ENCODE measurements around the gene ASRGL1. TPM values are rescaled to one million over a fixed set of nuclear protein-coding genes. Genes with fewer than 3 reads are reported as not detected.

ASRGL1 gene
- 54.8 TPM for polyA plus RNA-seq (2013, experiment 1 of 2)
- 56.2 TPM for polyA plus RNA-seq (2013, experiment 2 of 2)

GRCh38 chr11:62337303-62338181 is at the start of gene ASRGL1:
Gene ASRGL1 (plus strand): TSS chr11:62337448. CDS start chr11:62337978, 530 bp downstream.
- H3K4me3 ChIP-seq (ENCODE audit: low read length in 2 of 2), result peak within 1 kb of the TSS; percentile 57 to 88
- no peak within 1 kb of the TSS for H3K4ac ChIP-seq (ENCODE audit: low read length)
- H4K91ac ChIP-seq (ENCODE audit: low read depth, low read length, poor library complexity), result no peak within 1 kb of the TSS
- H3K4me2 ChIP-seq (ENCODE audit: insufficient read depth, low read length, poor library complexity, severe bottlenecking), result peak within 1 kb of the TSS; percentile 84
- peak within 1 kb of the TSS; percentile 97 for H2AFZ ChIP-seq (ENCODE audit: low read length)
- H3K27me3 ChIP-seq (ENCODE audit: control insufficient read depth in 3 of 3, insufficient read depth in 3 of 3, low read depth in 1 of 3, low read length in 3 of 3), result peaks cover 0 to 43% (median 2%) of the 10 kb centered on the region in 3 experiments
- H3K9me3 ChIP-seq (replicated peaks in 1 of 2; ENCODE audit: control insufficient read depth in 2 of 2, insufficient read depth in 1 of 2, low read depth in 1 of 2, low read length in 2 of 2), result peaks cover 0 to 12% of the 10 kb centered on the region in 2 donors
- peak within 1 kb of the TSS; percentile 87 for H4K8ac ChIP-seq (ENCODE audit: low read depth, low read length)
- peak; percentile 61 for DNase-seq (ENCODE audit: low spot score)
- H2BK12ac ChIP-seq (ENCODE audit: low read length), result no peak within 1 kb of the TSS
- peaks cover 0 to 2% of the 10 kb centered on the region in 2 donors for H3K36me3 ChIP-seq (replicated peaks in 1 of 2; ENCODE audit: control insufficient read depth in 2 of 2, insufficient read depth in 2 of 2, low read length in 2 of 2)
- H3K27ac ChIP-seq (replicated peaks; ENCODE audit: low read length), result no peak within 1 kb of the TSS
- peak within 1 kb of the TSS; percentile 86 for H2BK15ac ChIP-seq (ENCODE audit: low read length)
- no peak within 1 kb of the TSS for H2BK5ac ChIP-seq (ENCODE audit: low read length)
- H3K23ac ChIP-seq (ENCODE audit: low read depth, low read length, poor library complexity), result peak within 1 kb of the TSS; percentile 68
- H3K14ac ChIP-seq (ENCODE audit: low read length), result peak within 1 kb of the TSS; percentile 98
- H3K9ac ChIP-seq (ENCODE audit: low read depth, low read length, poor library complexity), result peak within 1 kb of the TSS; percentile 86
- peaks cover 0 to 2% of the 10 kb centered on the region in 2 donors for H3K4me1 ChIP-seq (ENCODE audit: control insufficient read depth in 2 of 2, insufficient read depth in 1 of 2, low read depth in 1 of 2, low read length in 2 of 2)
- no peaks in the 10 kb centered on the region for H3K79me1 ChIP-seq (ENCODE audit: low read depth, low read length)
- H2BK120ac ChIP-seq (ENCODE audit: low read depth, low read length), result peak within 1 kb of the TSS; percentile 66
- WGBS, 2 donors (ENCODE audit: extremely low coverage in 2 of 2, insufficient read length in 2 of 2, insufficient replicate concordance in 1 of 2), result no CpG with 5 or more reads among the region's 98 CpGs
- H3K18ac ChIP-seq (ENCODE audit: low read length), result peak within 1 kb of the TSS; percentile 78
- peak within 1 kb of the TSS; percentile 54 for H2AK5ac ChIP-seq (ENCODE audit: low read depth, low read length)

- peak; percentile 35 for DNase-seq (ENCODE audit: low spot score)
- H3K23ac ChIP-seq (ENCODE audit: low read depth, low read length, poor library complexity), result no peak overlapping the region
- H2AFZ ChIP-seq (ENCODE audit: low read length), result no peak overlapping the region
- H3K4me2 ChIP-seq (ENCODE audit: insufficient read depth, low read length, poor library complexity, severe bottlenecking), result no peak overlapping the region
- no peak overlapping the region for H2BK120ac ChIP-seq (ENCODE audit: low read depth, low read length)
- no peaks in the 10 kb centered on the region for H3K36me3 ChIP-seq (replicated peaks in 1 of 2; ENCODE audit: control insufficient read depth in 2 of 2, insufficient read depth in 2 of 2, low read length in 2 of 2)
- no peak overlapping the region for H4K91ac ChIP-seq (ENCODE audit: low read depth, low read length, poor library complexity)
- H2BK15ac ChIP-seq (ENCODE audit: low read length), result no peak overlapping the region
- peaks cover 0 to 4% (median 0%) of the 10 kb centered on the region in 3 experiments for H3K27me3 ChIP-seq (ENCODE audit: control insufficient read depth in 3 of 3, insufficient read depth in 3 of 3, low read depth in 1 of 3, low read length in 3 of 3)
- H2BK5ac ChIP-seq (ENCODE audit: low read length), result no peak overlapping the region
- WGBS, 2 donors (ENCODE audit: extremely low coverage in 2 of 2, insufficient read length in 2 of 2, insufficient replicate concordance in 1 of 2), result no CpG with 5 or more reads among the region's 2 CpGs
- no peak overlapping the region for H3K4ac ChIP-seq (ENCODE audit: low read length)
- H3K9ac ChIP-seq (ENCODE audit: low read depth, low read length, poor library complexity), result no peak overlapping the region
- H3K9me3 ChIP-seq (replicated peaks in 1 of 2; ENCODE audit: control insufficient read depth in 2 of 2, insufficient read depth in 1 of 2, low read depth in 1 of 2, low read length in 2 of 2), result no peaks in the 10 kb centered on the region
- no peak overlapping the region for H2BK12ac ChIP-seq (ENCODE audit: low read length)
- no peak overlapping the region for H3K18ac ChIP-seq (ENCODE audit: low read length)
- no peaks in the 10 kb centered on the region for H3K79me1 ChIP-seq (ENCODE audit: low read depth, low read length)
- no peaks in the 10 kb centered on the region for H3K4me1 ChIP-seq (ENCODE audit: control insufficient read depth in 2 of 2, insufficient read depth in 1 of 2, low read depth in 1 of 2, low read length in 2 of 2)
- H3K27ac ChIP-seq (replicated peaks; ENCODE audit: low read length), result no peak overlapping the region
- no peak overlapping the region for H3K14ac ChIP-seq (ENCODE audit: low read length)
- no peak overlapping the region for H4K8ac ChIP-seq (ENCODE audit: low read depth, low read length)
- no peak overlapping the region for H2AK5ac ChIP-seq (ENCODE audit: low read depth, low read length)
- H3K4me3 ChIP-seq (ENCODE audit: low read length in 2 of 2), result no peak overlapping the region
Observed at GRCh38 chr11:62295504-62295903, 41.7 kb upstream of the ASRGL1 start.

GRCh38 chr11:62298975-62299374 is 38.3 kb upstream of the ASRGL1 start, which contains the start of gene SCGB1D4:
Gene SCGB1D4 (minus strand): TSS chr11:62299075. CDS start chr11:62299010, 65 bp downstream.
- H2BK120ac ChIP-seq (ENCODE audit: low read depth, low read length), result no peak within 1 kb of the TSS
- peak within 1 kb of the TSS; percentile 63 for H3K14ac ChIP-seq (ENCODE audit: low read length)
- no peak within 1 kb of the TSS for H3K18ac ChIP-seq (ENCODE audit: low read length)
- H3K4ac ChIP-seq (ENCODE audit: low read length), result no peak within 1 kb of the TSS
- no peaks in the 10 kb centered on the region for H3K4me1 ChIP-seq (ENCODE audit: control insufficient read depth in 2 of 2, insufficient read depth in 1 of 2, low read depth in 1 of 2, low read length in 2 of 2)
- H2BK15ac ChIP-seq (ENCODE audit: low read length), result no peak within 1 kb of the TSS
- no peak within 1 kb of the TSS for H2BK5ac ChIP-seq (ENCODE audit: low read length)
- H2BK12ac ChIP-seq (ENCODE audit: low read length), result no peak within 1 kb of the TSS
- H3K9ac ChIP-seq (ENCODE audit: low read depth, low read length, poor library complexity), result no peak within 1 kb of the TSS
- no peaks in the 10 kb centered on the region for H3K36me3 ChIP-seq (replicated peaks in 1 of 2; ENCODE audit: control insufficient read depth in 2 of 2, insufficient read depth in 2 of 2, low read length in 2 of 2)
- WGBS, 2 donors (ENCODE audit: extremely low coverage in 2 of 2, insufficient read length in 2 of 2, insufficient replicate concordance in 1 of 2), result no CpG with 5 or more reads among the region's 7 CpGs
- H4K91ac ChIP-seq (ENCODE audit: low read depth, low read length, poor library complexity), result no peak within 1 kb of the TSS
- H3K27ac ChIP-seq (replicated peaks; ENCODE audit: low read length), result no peak within 1 kb of the TSS
- H3K23ac ChIP-seq (ENCODE audit: low read depth, low read length, poor library complexity), result no peak within 1 kb of the TSS
- no peak within 1 kb of the TSS for H3K4me3 ChIP-seq (ENCODE audit: low read length in 2 of 2)
- no peak for DNase-seq (ENCODE audit: low spot score)
- no peak within 1 kb of the TSS for H4K8ac ChIP-seq (ENCODE audit: low read depth, low read length)
- H3K79me1 ChIP-seq (ENCODE audit: low read depth, low read length), result no peaks in the 10 kb centered on the region
- H2AK5ac ChIP-seq (ENCODE audit: low read depth, low read length), result no peak within 1 kb of the TSS
- H2AFZ ChIP-seq (ENCODE audit: low read length), result no peak within 1 kb of the TSS
- H3K27me3 ChIP-seq (ENCODE audit: control insufficient read depth in 3 of 3, insufficient read depth in 3 of 3, low read depth in 1 of 3, low read length in 3 of 3), result peaks cover 0 to 7% (median 0%) of the 10 kb centered on the region in 3 experiments
- no peaks in the 10 kb centered on the region for H3K9me3 ChIP-seq (replicated peaks in 1 of 2; ENCODE audit: control insufficient read depth in 2 of 2, insufficient read depth in 1 of 2, low read depth in 1 of 2, low read length in 2 of 2)
- no peak within 1 kb of the TSS for H3K4me2 ChIP-seq (ENCODE audit: insufficient read depth, low read length, poor library complexity, severe bottlenecking)

- no CpG with 5 or more reads among the region's 6 CpGs for WGBS, 2 donors (ENCODE audit: extremely low coverage in 2 of 2, insufficient read length in 2 of 2, insufficient replicate concordance in 1 of 2)
- Histone ChIP-seq H3K4me1 (ENCODE audit: control insufficient read depth in 2 of 2, insufficient read depth in 1 of 2, low read depth in 1 of 2, low read length in 2 of 2) (no peaks in the 10 kb centered on the region), H3K27ac (replicated peaks; ENCODE audit: low read length) (no peak overlapping the region), H3K18ac (ENCODE audit: low read length) (no peak overlapping the region), H3K4me3 (ENCODE audit: low read length in 2 of 2) (no peak overlapping the region), H3K9ac (ENCODE audit: low read depth, low read length, poor library complexity) (no peak overlapping the region), H2BK12ac (ENCODE audit: low read length) (no peak overlapping the region), H2AK5ac (ENCODE audit: low read depth, low read length) (no peak overlapping the region), H3K14ac (ENCODE audit: low read length) (no peak overlapping the region), H3K36me3 (replicated peaks in 1 of 2; ENCODE audit: control insufficient read depth in 2 of 2, insufficient read depth in 2 of 2, low read length in 2 of 2) (no peaks in the 10 kb centered on the region), H4K91ac (ENCODE audit: low read depth, low read length, poor library complexity) (no peak overlapping the region), H2AFZ (ENCODE audit: low read length) (no peak overlapping the region), H3K4me2 (ENCODE audit: insufficient read depth, low read length, poor library complexity, severe bottlenecking) (no peak overlapping the region), H3K23ac (ENCODE audit: low read depth, low read length, poor library complexity) (no peak overlapping the region), H2BK5ac (ENCODE audit: low read length) (no peak overlapping the region), H2BK120ac (ENCODE audit: low read depth, low read length) (no peak overlapping the region), H2BK15ac (ENCODE audit: low read length) (no peak overlapping the region), H3K79me1 (ENCODE audit: low read depth, low read length) (no peaks in the 10 kb centered on the region), H4K8ac (ENCODE audit: low read depth, low read length) (no peak overlapping the region), H3K9me3 (replicated peaks in 1 of 2; ENCODE audit: control insufficient read depth in 2 of 2, insufficient read depth in 1 of 2, low read depth in 1 of 2, low read length in 2 of 2) (no peaks in the 10 kb centered on the region), H3K27me3 (ENCODE audit: control insufficient read depth in 3 of 3, insufficient read depth in 3 of 3, low read depth in 1 of 3, low read length in 3 of 3) (peaks cover 0 to 3% (median 3%) of the 10 kb centered on the region in 3 experiments), H3K4ac (ENCODE audit: low read length) (no peak overlapping the region)
- DNase-seq (ENCODE audit: low spot score), result no peak
Observed at GRCh38 chr11:62306227-62306626, 31.0 kb upstream of the ASRGL1 start.

All from neuronal stem cell (in vitro differentiated cells).